CD8-positive, alpha-beta T cell (primary cell): ENCODE measurements around the gene KLHDC10. TPM values are rescaled to one million over a fixed set of nuclear protein-coding genes. Genes with fewer than 3 reads are reported as not detected.

ENCODE experiments used
- total RNA-seq, 46 experiments: library from RNA in 2 of 46; stranded (reverse) in 2 of 46; gene quantifications; one replicate each; pipeline ENCODE4 v1.2.3 and lab custom pipeline; 2021 to 2026

The KLHDC10 gene
- total RNA-seq, 2 experiments from 2014 or later: 9.6 to 9.9 TPM

Other genes with a start within 250 kb of the KLHDC10 start
- gene UBE2H, start 117.6 kb upstream of the KLHDC10 start, total RNA-seq: 10 to 100 TPM; 53.7 to 63.6 TPM
- gene ZC3HC1, start 19.2 kb upstream of the KLHDC10 start, total RNA-seq: 10 to 100 TPM in 1 of 2 experiments, 1 to 10 TPM in 1; 9.5 to 10.5 TPM
- gene TMEM209, start 134.9 kb downstream of the KLHDC10 start, total RNA-seq: 10 to 100 TPM; 15.7 to 15.9 TPM
- gene SSMEM1, start 137.3 kb downstream of the KLHDC10 start, total RNA-seq: not detected
- gene CPA2, start 196.3 kb downstream of the KLHDC10 start, total RNA-seq: not detected
- gene CPA4, start 222.6 kb downstream of the KLHDC10 start, total RNA-seq: not detected